ENCODE measurements around the gene PRR12. TPM values are rescaled to one million over a fixed set of nuclear protein-coding genes. Genes with fewer than 3 reads are reported as not detected.

PRR12 gene
- total RNA-seq, 3 donors from 2014 or later = 24.2 to 37.3 (median 26.2) TPM

DNA sequence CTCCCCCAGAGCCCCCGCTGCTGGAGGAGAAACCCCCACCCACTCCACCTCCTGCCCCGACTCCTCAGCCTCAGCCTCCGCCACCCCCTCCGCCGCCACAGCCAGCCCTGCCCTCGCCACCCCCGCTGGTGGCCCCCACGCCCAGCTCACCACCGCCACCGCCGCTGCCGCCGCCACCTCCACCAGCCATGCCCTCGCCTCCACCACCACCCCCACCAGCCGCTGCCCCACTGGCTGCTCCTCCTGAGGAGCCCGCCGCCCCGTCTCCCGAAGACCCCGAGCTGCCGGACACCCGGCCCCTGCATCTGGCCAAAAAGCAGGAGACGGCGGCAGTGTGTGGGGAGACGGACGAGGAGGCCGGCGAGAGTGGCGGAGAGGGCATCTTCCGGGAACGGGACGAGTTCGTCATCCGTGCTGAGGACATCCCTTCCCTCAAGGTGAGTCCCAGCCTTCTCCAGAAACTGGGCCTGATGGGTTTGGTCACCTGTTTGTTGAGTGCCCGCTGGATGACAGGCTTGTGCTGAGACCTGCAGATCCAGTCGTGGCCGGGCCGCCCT lies 10.6 kb downstream of the PRR12 start:
- TF ChIP-seq, protein P1, sequence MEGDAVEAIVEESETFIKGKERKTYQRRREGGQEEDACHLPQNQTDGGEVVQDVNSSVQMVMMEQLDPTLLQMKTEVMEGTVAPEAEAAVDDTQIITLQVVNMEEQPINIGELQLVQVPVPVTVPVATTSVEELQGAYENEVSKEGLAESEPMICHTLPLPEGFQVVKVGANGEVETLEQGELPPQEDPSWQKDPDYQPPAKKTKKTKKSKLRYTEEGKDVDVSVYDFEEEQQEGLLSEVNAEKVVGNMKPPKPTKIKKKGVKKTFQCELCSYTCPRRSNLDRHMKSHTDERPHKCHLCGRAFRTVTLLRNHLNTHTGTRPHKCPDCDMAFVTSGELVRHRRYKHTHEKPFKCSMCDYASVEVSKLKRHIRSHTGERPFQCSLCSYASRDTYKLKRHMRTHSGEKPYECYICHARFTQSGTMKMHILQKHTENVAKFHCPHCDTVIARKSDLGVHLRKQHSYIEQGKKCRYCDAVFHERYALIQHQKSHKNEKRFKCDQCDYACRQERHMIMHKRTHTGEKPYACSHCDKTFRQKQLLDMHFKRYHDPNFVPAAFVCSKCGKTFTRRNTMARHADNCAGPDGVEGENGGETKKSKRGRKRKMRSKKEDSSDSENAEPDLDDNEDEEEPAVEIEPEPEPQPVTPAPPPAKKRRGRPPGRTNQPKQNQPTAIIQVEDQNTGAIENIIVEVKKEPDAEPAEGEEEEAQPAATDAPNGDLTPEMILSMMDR (IDR thresholded peaks at IDR 0.05) = no peak
- no peak for ATAC-seq
- peaks cover 6% of the 10 kb centered on the region for H3K36me3 ChIP-seq (ENCODE audit: low read depth)
- no peak overlapping the region for H3K4me3 ChIP-seq
- no peaks in the 10 kb centered on the region for H3K4me1 ChIP-seq (ENCODE audit: low read depth)
- no peak for DNase-seq
- intact Hi-C loops (cut with DNase I, micrococcal nuclease) = no loop called here
- no peaks in the 10 kb centered on the region for H3K9me3 ChIP-seq

DNA sequence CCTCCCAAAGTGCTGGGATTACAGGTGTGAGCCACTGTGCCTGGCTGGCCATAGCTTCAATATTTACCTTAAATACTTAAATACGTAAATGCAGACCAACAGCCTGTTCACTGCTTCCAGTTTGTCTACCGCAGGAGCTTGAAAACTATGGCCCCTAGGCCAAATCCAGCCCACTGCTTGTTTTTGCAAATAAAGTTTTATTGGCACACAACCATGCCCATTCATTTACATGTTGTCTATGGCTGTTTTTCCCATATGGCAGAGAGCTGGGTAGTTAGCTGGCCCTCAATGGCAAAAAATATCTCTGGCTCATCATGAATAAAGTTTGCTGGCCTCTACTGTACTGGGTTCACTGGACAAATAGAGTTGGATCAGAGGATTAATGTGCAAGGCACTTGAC lies 11.8 kb downstream of the PRR12 start:
- TF ChIP-seq, protein P1 (IDR thresholded peaks at IDR 0.05) = no peak
- peaks cover 6% of the 10 kb centered on the region for H3K36me3 ChIP-seq (ENCODE audit: low read depth)
- no peaks in the 10 kb centered on the region for H3K9me3 ChIP-seq
- DNase-seq (no peak), ATAC-seq (no peak)
- intact Hi-C loops (cut with DNase I, micrococcal nuclease) = no loop called here
- H3K4me3 ChIP-seq = no peak overlapping the region
- H3K4me1 ChIP-seq (ENCODE audit: low read depth) = no peaks in the 10 kb centered on the region

DNA sequence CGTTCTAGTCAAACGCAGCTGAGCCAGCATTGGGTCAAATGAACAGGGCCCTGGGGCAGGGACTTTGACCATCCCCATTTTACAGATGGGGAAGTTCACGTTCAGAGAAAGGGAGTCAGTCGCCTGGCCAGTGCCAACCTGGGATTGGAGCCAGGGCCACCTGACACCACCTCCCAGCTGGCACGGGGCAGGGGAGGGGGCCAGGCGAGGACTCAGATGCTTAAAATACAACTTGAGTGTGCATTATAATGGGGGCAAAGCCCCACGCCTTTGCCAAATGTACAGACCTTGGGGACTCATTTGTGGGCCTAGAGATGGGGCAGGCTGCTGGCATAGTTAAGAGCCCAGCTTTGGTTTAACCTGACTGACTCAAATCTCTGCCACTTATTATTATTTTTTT lies 14.6 kb downstream of the PRR12 start:
- TF ChIP-seq, protein P1 (IDR thresholded peaks at IDR 0.05) = no peak

DNA sequence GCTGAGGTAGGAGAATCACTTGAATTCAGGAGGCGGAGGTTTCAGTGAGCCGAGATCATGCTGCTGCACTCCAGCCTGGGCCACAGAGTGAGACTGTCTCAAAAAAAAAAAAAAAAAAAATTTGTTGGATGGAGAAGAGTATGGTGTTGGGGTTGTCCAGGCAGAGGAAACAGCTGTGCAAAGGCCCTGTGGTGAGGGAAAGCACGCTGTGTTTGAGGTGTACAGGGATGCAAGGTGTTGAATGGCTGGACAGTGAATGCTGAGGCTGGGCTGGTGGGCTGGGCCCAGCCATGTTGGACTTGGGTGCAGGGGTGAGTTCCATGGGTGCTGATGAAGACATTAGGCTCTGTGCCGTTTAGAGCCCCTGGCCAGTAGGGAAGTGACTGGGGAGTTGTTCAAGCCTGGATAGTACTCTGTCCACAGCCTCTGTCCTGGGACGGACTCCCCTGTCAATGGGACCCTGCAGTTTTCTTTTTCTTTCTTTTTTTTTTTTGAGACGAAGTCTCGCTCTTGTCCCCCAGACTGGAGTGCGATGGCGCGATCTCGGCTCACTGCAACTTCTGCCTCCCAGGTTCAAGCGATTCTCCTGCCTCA lies 18.6 kb downstream of the PRR12 start:
- DNase-seq (no peak), ATAC-seq (no peak)
- H3K4me1 ChIP-seq (ENCODE audit: low read depth) = no peaks in the 10 kb centered on the region
- TF ChIP-seq, protein P1 (IDR thresholded peaks at IDR 0.05) = no peak
- H3K9me3 ChIP-seq = no peaks in the 10 kb centered on the region
- no peak overlapping the region for H3K4me3 ChIP-seq
- intact Hi-C loops (cut with DNase I, micrococcal nuclease) = no loop called here
- no peaks in the 10 kb centered on the region for H3K36me3 ChIP-seq (ENCODE audit: low read depth)

More for the DNA sequence above, 14.6 kb downstream of the PRR12 start:
- Histone ChIP-seq H3K4me3 (no peak overlapping the region), H3K36me3 (ENCODE audit: low read depth) (no peaks in the 10 kb centered on the region), H3K4me1 (ENCODE audit: low read depth) (no peaks in the 10 kb centered on the region), H3K9me3 (no peaks in the 10 kb centered on the region)
- intact Hi-C loops (cut with DNase I, micrococcal nuclease) = no loop called here
- ATAC-seq (no peak), DNase-seq (no peak)

DNA sequence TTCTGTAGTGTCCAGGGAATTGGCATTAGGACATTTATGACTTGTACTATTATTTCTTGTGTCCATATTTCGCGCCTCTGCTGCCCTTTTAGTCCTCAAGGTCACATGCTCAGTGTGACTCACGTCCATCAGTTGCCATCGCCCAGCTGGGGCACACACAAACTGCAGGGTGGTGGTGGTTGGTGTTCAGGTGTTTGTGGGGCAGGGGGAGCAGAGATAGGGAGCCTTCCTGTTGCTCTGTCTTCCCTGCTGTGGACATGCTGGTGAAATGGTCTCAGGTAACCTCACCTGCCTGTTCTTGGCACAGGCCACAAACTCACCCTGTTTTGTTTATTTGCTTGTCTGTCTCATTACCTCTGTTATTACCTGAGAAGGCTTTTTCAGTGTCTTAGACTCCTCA lies 22.4 kb downstream of the PRR12 start:
- TF ChIP-seq, protein P1 (IDR thresholded peaks at IDR 0.05) = no peak
- DNase-seq = no peak

More for the DNA sequence above, 22.4 kb downstream of the PRR12 start:
- intact Hi-C loops (cut with DNase I, micrococcal nuclease) = no loop called here
- H3K36me3 ChIP-seq (ENCODE audit: low read depth) = no peaks in the 10 kb centered on the region
- H3K9me3 ChIP-seq = no peaks in the 10 kb centered on the region
- peak; percentile 64 for ATAC-seq
- H3K4me1 ChIP-seq (ENCODE audit: low read depth) = no peaks in the 10 kb centered on the region
- H3K4me3 ChIP-seq = no peak overlapping the region
